Measurements from ENCODE around the gene PGM1. TPM values are rescaled to one million over a fixed set of nuclear protein-coding genes. Genes with fewer than 3 reads are reported as not detected.

Gene PGM1
- total and polyA plus RNA-seq, 2 of the 13 experiments (the other 11 are each of a cell fraction or from before 2014, with no cell fraction given) = 51.6 to 105 TPM

GRCh38 chr1:63593886-63594605 is 835 bp downstream of the PGM1 start (continued):
- TF ChIP-seq SIN3B (IDR thresholded peaks at IDR 0.05; ENCODE audit: low read length) (no peak), GABPA (IDR thresholded peaks at IDR 0.05; ENCODE audit: low read depth, low read length) (no peak), GABPA (CRISPR knock-in tag; IDR thresholded peaks at IDR 0.05; ENCODE audit: low read depth) (no peak), RBAK (CRISPR knock-in tag; IDR thresholded peaks at IDR 0.05) (no peak), ZNF460 (CRISPR knock-in tag; IDR thresholded peaks at IDR 0.05; ENCODE audit: borderline replicate concordance) (no peak), SIX1 (CRISPR knock-in tag; IDR thresholded peaks at IDR 0.05; ENCODE audit: borderline replicate concordance) (no peak), GTF2F1 (IDR thresholded peaks at IDR 0.05; ENCODE audit: low read length) (no peak), PITX1 (CRISPR knock-in tag; IDR thresholded peaks at IDR 0.05) (no peak), NONO (IDR thresholded peaks at IDR 0.05) (no peak), NONO (CRISPR knock-in tag; conservative IDR thresholded peaks at IDR 0.05) (no peak; the same call in 1 of the 2 replicates), ZSCAN12 (CRISPR knock-in tag; IDR thresholded peaks at IDR 0.05) (no peak), ZKSCAN8 (CRISPR knock-in tag; IDR thresholded peaks at IDR 0.05; ENCODE audit: borderline replicate concordance) (no peak), WIZ (CRISPR knock-in tag; IDR thresholded peaks at IDR 0.05) (no peak), GFI1 (CRISPR knock-in tag; IDR thresholded peaks at IDR 0.05; ENCODE audit: borderline replicate concordance) (no peak), ZBTB1 (CRISPR knock-in tag; IDR thresholded peaks at IDR 0.05; ENCODE audit: borderline replicate concordance) (no peak), ZNF33A (CRISPR knock-in tag; IDR thresholded peaks at IDR 0.05; ENCODE audit: borderline replicate concordance) (no peak), ZNF557 (CRISPR knock-in tag; IDR thresholded peaks at IDR 0.05) (no peak; the same call in 1 of the 2 replicates), ADNP (CRISPR knock-in tag; IDR thresholded peaks at IDR 0.05) (no peak), ZNF839 (CRISPR knock-in tag; IDR thresholded peaks at IDR 0.05; ENCODE audit: borderline replicate concordance) (no peak), DDIT3 (CRISPR knock-in tag; IDR thresholded peaks at IDR 0.05) (no peak), KMT2A (CRISPR knock-in tag; IDR thresholded peaks at IDR 0.05) (no peak), FOXC1 (CRISPR knock-in tag; IDR thresholded peaks at IDR 0.05; ENCODE audit: borderline replicate concordance) (no peak), ZNF205 (CRISPR knock-in tag; IDR thresholded peaks at IDR 0.05) (no peak), ZNF781 (CRISPR knock-in tag; IDR thresholded peaks at IDR 0.05; ENCODE audit: borderline replicate concordance, not compliant biosample characterization) (no peak), TBL1XR1 (IDR thresholded peaks at IDR 0.05; ENCODE audit: borderline replicate concordance, low read length, partially characterized antibody) (no peak), CBX2 (IDR thresholded peaks at IDR 0.05; ENCODE audit: low read depth, low read length) (no peak), CBX2 (CRISPR knock-in tag; IDR thresholded peaks at IDR 0.05; ENCODE audit: low read depth) (no peak), ZNF891 (CRISPR knock-in tag; IDR thresholded peaks at IDR 0.05) (no peak), GZF1 (CRISPR knock-in tag; IDR thresholded peaks at IDR 0.05) (no peak; the same call in 1 of the 2 replicates), AFF4 (CRISPR knock-in tag; IDR thresholded peaks at IDR 0.05) (no peak), ZNF749 (CRISPR knock-in tag; IDR thresholded peaks at IDR 0.05; ENCODE audit: borderline replicate concordance) (no peak)

Data from HepG2 (cell line).